HL-60/S4 treated with retinoic acid at 250 ng/mL for 4 days and 3 days (cell line): ENCODE results near the gene HEYL.

Experiments
- in situ Hi-C: fragments of 300-500 bp; cut with MboI; formaldehyde crosslinking; loops from 2 replicates; pipeline ENCODE4 v1.7.0; 2022; ENCODE audit warnings: low sequenced_read_pairs

Gene HEYL

DNA sequence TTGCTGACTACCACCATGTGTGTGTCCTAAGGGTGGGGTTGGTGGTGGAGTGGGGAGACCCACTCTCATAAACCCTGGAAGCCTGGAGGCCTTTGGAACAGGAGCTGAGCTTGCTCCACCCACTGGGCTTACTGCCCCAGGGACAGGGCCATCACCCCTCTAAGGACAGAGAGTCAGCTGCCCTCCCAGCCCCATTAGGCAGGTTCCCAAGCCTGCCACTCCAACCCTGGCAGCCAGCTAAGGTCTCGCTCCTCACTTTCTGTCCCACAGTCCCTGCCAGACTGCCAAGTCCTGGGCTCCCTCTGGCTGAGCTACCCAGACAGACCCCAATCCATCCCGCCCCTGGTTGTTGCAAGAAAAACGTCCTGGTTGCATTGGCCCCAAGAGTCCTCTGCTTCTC is 28.7 kb upstream of the HEYL start:
- in situ Hi-C loops, result no loop called here

DNA sequence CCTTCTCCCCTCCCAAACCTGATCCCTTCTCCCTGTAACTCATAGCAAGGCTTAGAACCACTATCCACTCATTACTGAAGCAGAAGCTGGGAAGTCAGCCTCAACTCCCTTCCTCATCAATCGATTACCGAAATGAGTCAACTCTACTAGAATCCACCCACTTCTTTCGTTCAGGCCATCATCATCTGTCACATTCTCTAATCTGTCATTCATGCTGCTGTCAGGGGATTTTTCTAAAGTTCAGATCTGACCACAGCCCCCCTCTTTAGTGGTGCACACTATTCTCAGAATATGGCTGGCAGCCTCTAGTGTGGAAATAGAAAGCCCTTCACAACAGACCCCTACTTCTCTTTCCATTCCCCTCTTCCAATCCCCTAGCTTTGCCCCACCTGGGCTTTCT is 27.3 kb upstream of the HEYL start:
- in situ Hi-C loops, result no loop called here

DNA sequence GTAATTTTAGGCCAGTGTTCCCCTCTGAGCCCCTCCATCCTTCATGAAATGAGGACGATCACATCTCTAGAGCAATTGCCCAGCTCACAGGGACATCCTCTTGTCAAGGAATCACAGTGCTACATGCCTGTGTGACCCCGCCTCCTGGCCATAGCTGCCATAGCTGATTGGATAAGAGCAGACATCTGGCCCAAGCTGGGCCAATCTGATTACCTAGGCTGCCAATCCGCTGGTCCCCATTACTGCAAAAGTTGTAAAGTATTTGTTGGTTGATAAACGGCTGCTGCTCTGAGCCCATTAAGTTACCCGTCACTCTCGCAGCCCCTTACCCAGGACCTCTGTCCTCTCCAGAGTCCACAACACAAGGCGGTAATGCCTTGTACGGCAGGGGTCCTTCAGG is 24.1 kb upstream of the HEYL start:
- in situ Hi-C loops, result no loop called here

DNA sequence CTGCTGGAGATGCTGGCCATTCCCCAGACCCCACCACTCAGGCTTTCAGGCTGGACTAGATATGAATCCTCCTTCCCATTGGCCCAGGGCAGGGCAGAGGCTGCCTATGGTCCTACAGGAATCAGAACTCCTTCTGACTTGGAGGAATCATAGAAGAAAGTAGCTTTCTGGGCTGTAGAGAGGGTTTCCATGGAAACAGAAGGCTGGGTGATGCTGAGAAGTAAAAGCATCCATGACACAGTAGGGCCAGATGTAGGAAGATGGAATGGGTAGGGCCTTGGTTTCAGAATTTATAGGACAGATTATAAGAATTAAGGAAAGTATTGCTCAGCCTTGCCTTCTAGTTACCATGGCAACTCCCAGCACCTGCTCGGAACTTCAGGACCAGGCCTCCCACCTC is 23.4 kb upstream of the HEYL start:
- in situ Hi-C loops, result no loop called here

DNA sequence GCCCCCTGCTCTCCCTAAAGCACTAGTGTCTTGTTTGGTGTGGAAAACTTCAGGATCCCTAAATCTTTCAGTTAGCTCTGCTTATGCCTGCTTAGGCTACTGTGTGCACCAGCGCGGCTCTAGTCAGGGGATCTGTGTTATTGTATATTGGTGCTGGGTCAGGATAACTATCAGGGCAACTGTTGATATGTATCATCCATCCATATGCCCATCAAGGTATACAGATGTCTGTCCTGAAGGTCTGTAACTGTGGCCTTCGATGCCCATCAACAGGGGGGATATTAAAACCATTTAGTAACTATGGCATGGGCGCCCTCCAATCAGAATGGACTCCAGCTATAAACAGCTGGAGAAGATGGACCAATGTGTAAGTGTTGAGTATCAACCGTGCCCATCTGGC is 20.1 kb upstream of the HEYL start:
- in situ Hi-C loops, result no loop called here

DNA sequence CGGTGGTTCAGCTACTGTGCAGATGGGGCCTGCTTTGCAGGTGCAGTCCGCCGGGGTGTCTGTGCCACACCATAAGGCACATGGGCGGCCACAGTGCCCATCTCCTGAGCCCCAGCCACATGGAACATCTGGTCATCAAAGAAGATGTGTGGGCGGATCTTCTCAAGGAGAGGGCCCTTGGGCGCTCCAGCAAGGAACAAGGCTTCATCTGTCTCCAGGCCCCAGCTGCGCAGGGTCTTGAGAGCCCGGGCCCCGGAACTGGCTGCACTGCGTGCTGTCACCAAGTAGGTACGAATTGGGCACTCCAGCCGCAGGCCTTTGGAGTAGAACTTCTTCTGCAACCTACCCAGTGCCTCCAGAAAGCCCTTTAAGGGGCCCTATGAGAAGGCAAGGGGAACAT is 19.7 kb upstream of the HEYL start:
- in situ Hi-C loops, result no loop called here

DNA sequence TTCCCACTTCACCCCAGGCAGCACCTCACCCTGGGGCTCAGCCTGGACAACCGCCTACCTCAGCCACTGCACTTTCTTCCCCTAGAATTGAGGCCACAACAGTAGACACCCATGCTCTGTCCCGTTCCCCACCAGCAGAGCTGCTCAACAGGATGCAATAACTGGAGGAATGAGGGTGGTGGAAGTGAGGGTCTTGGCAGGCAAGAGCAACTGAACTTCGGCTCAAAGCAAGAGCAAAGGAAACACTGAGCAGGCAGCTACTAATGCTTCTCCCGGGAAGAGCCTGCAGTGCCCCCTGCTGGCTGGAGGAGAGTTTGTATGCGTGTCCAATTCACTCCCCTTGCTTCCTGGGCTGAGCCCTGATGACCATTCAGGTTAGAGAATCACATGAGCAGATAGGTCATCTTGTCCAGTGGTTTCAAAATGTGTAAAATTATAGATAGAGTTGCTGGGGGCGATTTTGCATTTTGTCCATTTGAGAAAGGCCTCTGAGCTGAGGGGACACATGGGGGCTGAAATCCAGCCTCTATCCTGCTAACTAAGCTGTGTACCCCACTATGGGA is 18.6 kb upstream of the HEYL start:
- in situ Hi-C loops, result no loop called here

DNA sequence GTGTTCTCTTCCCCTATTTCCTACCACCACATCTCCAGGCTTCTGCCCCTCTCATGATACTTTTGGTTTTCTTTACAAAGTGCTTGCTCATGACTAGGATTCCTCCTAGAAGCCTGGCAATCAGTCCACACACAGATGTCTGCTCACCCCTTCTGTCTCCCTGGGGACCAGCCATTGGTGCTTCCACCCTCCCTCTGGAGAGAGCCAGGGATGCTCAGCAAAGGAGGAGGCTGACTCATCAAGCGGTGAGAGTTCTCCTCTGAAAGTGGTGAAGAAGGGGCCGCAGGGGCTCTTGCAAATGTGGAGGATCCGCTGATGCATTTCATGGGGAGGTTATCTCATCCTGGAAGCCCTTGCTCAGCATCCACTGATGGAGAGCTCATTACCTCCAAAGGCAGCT is 18.0 kb upstream of the HEYL start:
- in situ Hi-C loops, result no loop called here

DNA sequence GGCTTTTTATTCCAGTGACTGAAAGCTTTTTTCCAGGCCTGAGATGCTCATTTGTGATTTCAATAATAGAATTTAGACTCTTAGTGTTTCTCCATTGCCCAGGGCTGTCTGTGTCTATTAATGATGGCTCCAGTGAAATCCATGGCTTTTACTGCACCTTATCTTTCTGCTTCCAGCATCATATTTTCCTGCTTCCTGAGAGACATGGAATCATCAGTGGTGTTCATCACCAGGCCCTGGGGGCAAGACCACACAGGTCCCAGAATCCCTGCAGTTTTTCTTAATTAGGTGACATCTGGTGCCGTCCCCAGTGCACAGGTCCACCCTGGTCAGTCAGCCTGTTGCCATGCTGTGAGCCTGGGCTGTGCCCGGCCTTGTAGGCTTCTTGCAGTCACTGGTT is 16.9 kb upstream of the HEYL start:
- in situ Hi-C loops, result no loop called here

DNA sequence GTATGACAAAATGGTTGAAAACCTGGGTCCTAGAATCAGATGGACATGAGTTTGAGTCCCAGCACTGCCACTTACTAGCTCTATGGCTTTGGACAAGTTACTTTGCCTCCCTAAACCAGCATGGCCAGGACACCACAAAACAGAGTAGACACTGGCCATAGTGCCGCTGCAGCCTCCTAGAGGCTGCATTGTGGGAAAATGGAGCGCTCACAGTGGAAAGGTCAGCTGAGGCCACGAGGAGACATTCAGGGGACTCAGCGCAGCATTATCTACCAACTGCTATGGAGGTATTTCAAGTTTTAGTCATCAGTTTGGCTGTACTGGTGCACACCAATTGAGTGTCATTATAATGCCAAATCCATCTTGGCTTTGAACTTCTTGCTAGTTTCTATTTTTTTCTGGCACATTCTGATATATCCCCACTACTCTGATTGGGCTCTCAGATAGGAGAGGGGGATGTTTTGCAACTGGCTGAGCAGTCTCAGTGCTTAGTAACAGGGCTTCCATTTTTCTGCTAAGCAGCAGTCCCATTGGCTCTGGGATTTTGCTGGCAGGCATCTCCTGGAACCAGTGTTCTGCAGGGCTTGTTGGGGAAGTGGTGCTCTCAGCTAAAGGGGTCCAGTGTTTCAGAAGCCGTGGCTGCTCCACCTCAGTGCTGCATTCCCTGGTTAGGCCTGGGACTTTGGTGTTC is 16.3 kb upstream of the HEYL start:
- in situ Hi-C loops, result no loop called here

DNA sequence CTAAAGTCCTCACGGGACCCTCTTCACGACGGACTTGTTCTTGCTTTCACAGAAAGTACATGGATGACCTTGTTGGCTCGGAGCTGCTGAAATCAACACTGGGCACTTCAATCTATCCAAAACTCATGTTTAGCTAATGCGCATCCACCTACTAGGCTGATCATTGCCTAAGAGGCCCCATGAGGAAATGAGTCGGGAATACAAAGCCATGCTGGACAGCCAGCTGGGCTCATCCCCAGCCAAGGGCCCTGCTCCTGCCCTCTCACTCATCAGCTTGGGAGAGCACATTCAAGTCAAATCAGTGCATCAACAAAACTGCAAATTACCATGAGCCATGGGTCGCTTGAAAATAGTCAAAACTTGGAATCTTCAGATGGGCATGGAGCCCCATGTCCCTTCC is 14.8 kb upstream of the HEYL start:
- in situ Hi-C loops, result no loop called here

DNA sequence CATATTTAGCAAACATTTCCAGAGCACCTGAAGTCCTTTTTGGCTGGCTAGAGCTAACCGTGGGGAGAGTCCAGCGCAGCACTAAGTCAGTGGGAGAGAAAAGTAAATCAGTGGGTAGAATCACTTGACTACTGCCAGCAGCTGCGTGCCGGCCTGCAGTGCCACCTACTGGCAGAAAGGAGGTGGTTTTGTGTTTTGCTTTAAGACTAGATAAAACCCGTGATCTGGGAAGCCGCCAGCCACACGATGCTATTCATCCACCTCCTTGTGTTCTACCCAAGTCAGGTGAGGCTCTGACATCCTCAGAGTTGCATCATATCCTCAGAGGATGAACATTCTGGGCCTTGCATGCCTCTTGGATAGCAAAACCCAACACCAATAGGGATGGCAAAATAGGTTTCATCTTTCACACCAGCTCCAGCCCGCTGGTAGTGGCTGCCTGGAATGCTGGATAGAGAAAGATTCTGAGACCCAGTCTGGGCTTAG is 14.1 kb upstream of the HEYL start:
- in situ Hi-C loops, result no loop called here

DNA sequence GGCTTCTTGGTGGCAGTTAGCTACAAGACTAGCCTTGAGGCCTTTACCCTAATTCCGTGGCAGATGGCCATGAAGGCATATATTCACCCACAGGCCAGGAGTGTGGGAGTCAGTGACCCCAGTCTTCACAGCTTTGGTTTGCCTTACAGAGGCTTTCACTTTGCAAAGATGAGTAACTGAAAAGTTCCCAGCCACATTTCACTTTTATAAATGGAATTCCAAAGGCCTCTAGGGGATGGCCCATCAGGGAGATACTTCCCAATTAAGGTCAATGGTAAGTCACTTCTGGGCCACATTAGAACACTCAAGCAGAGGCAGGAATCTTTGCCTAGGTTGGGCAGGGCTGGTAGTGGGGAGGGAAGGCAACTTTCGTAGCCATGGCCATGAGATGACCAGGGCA is 13.1 kb upstream of the HEYL start:
- in situ Hi-C loops, result no loop called here

DNA sequence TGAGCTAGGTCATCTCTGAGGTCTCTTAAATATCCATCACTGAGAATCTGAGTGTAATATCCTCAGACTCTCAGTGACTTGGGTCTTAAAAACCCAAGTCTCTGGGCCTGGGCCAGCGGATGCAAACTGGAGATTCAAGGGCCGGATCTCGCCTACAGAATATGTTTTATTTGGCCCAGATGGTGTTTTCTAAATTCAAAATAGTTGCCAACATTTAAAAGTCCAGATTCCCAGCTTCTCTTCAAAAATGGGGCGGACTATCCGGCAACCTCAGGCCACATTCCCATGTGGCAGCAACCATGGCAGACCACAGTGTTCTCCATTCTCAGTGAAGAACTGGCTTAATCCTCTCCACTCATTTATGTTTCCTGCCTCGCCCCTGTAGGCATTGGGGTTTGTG is 12.7 kb upstream of the HEYL start:
- in situ Hi-C loops, result no loop called here

DNA sequence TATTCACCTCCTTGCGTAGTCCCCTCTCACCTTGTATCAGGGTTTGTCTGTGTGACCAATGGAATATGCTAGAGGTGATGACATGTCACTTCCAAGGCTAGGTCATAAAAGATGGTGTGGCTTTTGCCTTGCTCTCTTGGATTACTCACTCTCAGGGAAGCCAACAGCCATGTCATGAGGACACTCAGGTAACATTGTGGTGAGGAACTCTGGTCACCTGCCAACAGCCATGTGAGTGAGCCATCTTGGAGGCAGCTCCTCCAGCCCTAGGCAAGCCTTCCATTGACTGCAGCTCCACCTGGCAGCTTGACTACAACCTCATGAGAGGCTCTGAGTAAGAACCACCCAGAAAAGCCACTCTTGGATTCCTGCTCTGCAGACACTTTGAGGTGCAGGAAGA is 11.0 kb upstream of the HEYL start:
- in situ Hi-C loops, result no loop called here

DNA sequence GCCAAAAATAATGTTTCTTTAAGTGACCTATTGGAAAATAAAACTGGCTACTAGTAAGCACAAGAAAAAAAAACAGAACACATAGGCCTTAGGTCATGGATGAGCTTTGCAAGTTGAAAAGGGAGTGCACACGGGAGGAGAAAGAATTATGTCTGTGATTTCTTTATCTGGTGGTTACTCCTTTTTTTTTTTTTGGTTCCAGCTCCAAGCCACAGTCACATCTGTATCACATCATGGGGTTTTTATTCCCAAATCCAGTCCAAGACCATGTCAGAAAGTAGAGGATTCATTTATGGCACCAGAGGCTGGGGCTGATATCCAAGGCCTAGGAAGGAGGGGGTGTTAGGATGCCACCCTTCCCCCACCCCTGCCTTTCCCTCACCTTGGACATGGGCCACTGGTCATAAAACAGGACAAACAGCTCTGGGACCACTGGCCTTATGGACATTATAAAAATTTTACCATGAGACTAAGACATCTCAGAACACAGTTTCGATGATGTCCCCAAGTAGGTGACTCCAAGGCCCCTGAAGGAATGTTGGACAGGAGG is 10.3 kb upstream of the HEYL start:
- in situ Hi-C loops, result no loop called here

DNA sequence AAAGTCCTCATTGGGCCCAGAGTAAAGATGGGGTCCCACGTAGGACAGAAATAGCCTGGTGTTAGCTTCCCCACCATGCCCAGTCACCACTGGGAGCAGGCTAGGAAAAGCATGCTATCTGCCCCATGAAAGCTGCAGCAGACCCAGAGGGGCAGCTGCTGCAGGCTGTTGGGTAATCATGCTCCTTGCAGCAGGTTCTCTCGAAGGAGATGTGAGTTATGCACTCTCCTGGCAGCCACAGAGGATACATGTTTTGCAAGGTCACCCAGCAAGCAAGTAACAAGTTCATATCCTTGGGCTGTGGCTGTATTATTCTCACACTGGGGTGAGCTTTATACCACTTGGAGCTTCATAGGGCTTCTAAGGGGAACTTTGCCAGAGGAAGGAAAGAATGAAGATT is 9.1 kb upstream of the HEYL start:
- in situ Hi-C loops, result no loop called here

DNA sequence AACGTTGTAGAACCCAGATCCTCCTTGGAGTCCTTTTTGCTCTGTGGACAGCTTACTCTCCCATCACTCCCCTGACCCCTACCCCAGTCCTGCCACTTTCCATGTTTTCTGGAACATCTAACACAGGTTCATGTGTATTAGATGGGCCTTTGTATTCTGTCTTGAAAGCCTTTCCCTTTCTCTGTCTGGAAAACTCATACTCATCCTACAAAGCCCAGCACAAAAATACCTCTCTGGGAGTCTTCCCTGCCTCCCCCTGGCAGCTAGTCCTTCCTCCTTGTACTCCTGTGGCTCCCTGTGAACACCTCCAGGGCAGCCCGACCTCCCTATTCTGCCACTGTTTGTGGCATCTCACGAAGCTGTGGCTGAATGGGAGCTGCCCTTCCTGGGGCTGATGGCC is 7.8 kb upstream of the HEYL start:
- in situ Hi-C loops, result no loop called here

DNA sequence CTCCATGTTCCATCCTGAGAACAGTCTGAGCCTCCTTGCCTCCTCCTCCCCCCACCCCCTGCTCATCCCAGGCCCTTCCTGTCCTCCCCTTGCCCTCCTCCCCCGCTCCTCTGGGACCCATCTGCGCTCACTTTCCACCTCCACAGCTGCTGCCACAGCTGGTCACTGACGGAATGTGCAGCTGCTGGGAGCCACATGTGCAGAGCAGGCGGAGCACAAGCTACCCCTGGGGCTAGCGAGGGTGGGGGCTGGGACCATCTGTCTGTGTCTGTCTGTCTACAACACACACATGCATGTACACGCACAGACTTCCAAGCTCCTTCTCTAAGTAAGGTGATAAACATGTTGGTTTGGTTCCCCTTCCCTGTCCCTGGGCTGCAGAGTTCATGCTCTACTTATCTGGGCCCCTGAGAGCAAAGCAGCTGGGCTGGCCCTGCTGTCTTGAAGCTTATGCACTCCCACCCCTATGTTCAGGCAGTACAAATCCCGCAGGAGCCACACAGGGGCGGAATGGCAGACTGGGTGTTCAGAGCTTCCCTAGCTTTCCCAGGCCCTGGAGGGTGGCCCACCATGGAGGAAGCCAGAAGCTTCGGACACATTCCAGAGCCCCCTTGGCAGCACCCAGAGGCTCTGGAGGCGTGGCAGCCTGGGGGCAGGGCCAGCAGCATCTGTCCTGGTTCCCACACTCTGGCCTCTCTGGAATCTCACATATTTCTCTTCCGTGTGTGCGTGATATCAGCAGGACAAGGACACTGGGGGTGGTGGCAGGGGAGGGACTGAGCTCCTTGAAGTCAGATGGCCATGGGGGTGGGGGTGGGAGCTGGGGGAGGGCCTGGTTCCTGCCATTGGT is 7.0 kb upstream of the HEYL start:
- in situ Hi-C loops, result no loop called here

DNA sequence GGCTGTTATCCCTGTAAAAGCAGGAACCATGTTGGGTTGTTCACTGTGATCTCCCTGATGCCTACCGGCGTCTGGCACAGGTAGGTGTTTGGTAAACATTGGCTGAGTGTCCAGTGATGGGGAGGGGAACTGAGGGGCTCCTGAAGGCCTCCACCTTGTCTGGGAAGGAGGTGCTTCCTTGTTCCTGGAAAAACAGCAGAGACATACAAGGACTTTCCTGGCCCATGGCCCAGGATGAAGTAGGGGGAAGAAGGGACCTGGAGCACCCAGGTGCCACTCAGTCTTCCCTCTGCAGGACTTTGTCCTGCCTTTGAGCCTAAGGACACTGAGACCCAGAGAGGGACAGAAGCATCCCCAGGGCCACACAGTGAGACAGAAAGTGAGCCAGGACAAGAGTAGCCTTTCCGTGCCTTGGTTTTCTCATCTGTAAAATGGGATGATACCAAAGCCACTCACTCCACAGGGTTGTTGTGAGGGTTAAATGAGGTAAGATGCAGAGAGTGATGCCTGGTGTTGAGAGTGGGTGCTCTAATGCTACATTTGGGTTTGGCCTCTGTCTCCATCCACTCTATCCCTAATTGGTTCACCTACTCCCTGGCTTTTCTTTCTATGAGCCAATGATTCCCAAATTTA is 6.1 kb upstream of the HEYL start:
- in situ Hi-C loops, result no loop called here

DNA sequence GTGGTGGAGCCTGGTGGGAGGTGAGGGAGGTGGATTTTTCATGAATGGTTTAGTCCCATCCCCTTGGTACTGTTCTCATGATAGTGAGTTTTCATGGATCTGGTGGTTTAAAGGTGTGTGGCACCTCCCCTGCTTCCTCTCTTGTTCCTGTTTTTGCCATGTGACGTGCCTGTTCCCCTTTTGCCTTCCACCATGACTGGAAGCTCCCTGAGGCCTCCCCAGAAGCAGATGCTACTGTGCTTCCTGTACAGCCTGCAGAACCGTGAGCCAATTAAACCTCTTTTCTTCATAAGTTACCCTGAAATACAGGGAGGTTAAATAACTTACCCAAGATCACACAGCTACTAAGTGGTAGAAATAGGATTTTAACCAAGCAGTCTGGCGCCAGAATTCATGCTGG is 4.3 kb upstream of the HEYL start:
- in situ Hi-C loops, result no loop called here
